Measurements from ENCODE around the gene PRPF38B. TPM values are rescaled to one million over a fixed set of nuclear protein-coding genes. Genes with fewer than 3 reads are reported as not detected.

PRPF38B gene
- total RNA-seq, 2 donors from 2014 or later: 76.3 to 104 TPM

- Mint-ChIP-seq H3K4me1 (ENCODE audit: low read depth in 2 of 2) (no peaks in the 10 kb centered on the region), H3K4me3 (no peak overlapping the region), H3K27ac (no peak overlapping the region), H3K36me3 (no peaks in the 10 kb centered on the region), H3K27me3 (peaks cover 0 to 2% of the 10 kb centered on the region in 2 donors), H3K9me3 (no peaks in the 10 kb centered on the region)
- DNase-seq (ENCODE audit: low spot score) (no peak), ATAC-seq (no peak)
These were observed 24.5 kb downstream of the PRPF38B start for GRCh38 chr1:108716437-108717230.

DNA sequence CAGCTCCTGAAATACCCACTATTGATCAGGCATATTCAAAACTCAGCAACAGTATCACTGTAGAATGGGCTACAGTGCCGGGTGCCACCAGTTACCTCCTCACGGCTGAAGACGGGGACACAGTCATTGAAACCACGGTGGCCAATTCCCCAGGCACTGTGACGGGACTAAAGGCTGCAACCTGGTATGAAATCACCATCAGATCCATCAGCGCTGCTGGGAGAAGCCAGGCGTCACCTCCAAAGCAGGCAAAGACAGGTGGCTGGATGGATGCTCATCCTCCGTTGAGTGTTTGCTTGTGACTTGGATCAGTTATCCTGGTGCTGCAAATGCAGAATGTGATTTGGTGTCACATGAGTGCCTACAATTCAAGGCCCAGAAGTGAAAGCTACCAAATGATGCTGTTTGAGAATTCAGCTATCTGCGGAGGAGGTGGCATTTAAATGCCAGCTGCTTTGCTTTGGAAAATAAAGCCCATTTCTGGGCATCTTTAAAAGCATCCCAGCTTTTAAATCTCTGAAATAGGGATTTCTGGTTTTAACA lies 25.7 kb downstream of the PRPF38B start:
- Mint-ChIP-seq H3K36me3 (no peaks in the 10 kb centered on the region), H3K4me3 (no peak overlapping the region), H3K4me1 (ENCODE audit: low read depth in 2 of 2) (no peaks in the 10 kb centered on the region), H3K27ac (no peak overlapping the region), H3K9me3 (no peaks in the 10 kb centered on the region), H3K27me3 (peaks cover 0 to 2% of the 10 kb centered on the region in 2 donors)
- no peak for DNase-seq (ENCODE audit: low spot score)
- no peak for ATAC-seq

DNA sequence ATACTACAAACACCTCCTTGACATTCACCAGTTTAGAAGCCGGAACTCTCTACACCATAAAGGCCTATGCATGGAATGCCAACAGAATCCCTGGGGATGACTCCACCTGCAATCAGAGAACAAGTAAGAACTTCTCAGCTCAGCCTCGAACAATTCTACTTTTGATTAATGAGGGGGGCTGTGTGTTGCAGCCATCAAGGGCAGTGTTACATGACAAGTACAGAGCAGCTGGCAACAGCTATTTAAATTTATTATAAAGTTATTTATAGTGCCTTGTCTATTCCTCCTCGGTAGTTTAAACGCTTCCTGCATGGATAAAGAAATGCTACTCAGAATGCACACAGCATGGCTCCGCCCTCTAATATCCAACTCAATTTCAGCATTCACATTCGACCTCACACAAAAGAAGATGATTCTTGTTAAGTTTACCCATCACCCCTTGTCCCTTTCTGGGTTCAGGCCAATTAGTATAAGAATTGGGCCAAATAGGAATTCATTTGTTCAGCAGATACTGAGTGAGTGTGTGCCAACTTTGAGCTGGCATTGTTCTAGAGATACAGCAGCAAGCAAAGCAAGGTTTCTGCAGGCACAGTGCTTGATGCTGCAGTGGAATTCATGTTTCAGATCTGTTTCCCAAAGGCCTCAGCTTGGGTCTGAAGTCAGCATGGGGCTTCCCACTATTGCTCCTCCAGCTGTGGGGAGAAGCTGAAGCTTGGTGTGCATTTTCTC lies 27.0 kb downstream of the PRPF38B start:
- ATAC-seq (no peak), DNase-seq (ENCODE audit: low spot score) (no peak)
- Mint-ChIP-seq H3K4me3 (no peak overlapping the region), H3K36me3 (no peaks in the 10 kb centered on the region), H3K4me1 (ENCODE audit: low read depth in 2 of 2) (no peaks in the 10 kb centered on the region), H3K9me3 (no peaks in the 10 kb centered on the region), H3K27ac (no peak overlapping the region), H3K27me3 (peaks cover 0 to 4% of the 10 kb centered on the region in 2 donors)

DNA sequence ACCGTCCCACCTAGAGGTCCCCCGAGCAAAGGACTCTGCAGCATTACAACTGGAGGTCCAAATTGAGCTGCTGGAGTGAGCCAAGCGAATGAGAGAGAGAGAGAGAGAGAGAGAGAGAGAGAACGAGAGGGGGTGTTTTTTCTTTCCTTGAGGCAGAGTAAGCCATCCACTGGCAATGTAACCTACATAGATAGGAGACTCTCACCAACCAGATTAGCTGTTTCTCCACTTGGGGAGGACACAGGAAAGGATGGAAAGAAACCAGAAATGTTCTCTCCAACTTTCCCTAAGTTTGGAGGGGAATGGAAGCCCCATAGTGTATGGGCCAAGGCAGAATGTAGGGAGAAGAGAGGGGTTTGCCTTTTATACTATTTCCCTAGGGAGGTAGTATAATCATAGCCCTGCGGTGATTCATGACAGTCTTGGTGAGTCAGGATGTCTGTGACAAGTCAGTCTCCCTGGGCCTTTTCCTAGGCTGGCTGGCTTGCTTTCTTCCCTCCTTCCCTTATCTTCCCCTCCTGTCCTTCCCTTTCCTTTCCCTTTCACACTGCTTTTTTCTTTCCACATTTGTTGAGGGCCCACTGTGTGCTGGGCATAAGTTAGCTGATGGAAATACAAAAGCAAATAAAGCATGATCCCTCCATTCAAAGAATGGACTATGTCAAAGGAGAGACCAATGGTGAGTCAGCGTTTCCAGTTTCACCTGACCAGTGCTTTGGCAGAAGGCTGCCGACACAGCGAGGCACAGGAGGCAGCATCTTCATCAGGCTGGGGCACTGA lies 27.7 kb downstream of the PRPF38B start:
- peaks cover 0 to 4% of the 10 kb centered on the region in 2 donors for H3K27me3 Mint-ChIP-seq
- H3K36me3 Mint-ChIP-seq: no peaks in the 10 kb centered on the region
- DNase-seq (ENCODE audit: low spot score): no peak
- no peak for ATAC-seq
- H3K4me1 Mint-ChIP-seq (ENCODE audit: low read depth in 2 of 2): no peaks in the 10 kb centered on the region
- no peaks in the 10 kb centered on the region for H3K9me3 Mint-ChIP-seq
- H3K27ac Mint-ChIP-seq: no peak overlapping the region
- H3K4me3 Mint-ChIP-seq: no peak overlapping the region

GRCh38 chr1:108722292-108722691 lies 30.2 kb downstream of the PRPF38B start:
- DNase-seq (ENCODE audit: low spot score) (no peak), ATAC-seq (no peak)
- Mint-ChIP-seq H3K9me3 (no peaks in the 10 kb centered on the region), H3K27ac (no peak overlapping the region), H3K36me3 (no peaks in the 10 kb centered on the region), H3K27me3 (peaks cover 0 to 2% of the 10 kb centered on the region in 2 donors), H3K4me3 (no peak overlapping the region), H3K4me1 (ENCODE audit: low read depth in 2 of 2) (no peaks in the 10 kb centered on the region)

GRCh38 chr1:108725906-108726305 lies 33.8 kb downstream of the PRPF38B start:
- H3K4me1 Mint-ChIP-seq (ENCODE audit: low read depth in 2 of 2): no peaks in the 10 kb centered on the region
- peaks cover 8 to 13% of the 10 kb centered on the region in 2 donors for H3K27me3 Mint-ChIP-seq
- H3K9me3 Mint-ChIP-seq: no peaks in the 10 kb centered on the region
- no peak overlapping the region for H3K4me3 Mint-ChIP-seq
- no peak for ATAC-seq
- H3K27ac Mint-ChIP-seq: no peak overlapping the region
- H3K36me3 Mint-ChIP-seq: no peaks in the 10 kb centered on the region
- no peak for DNase-seq (ENCODE audit: low spot score)

GRCh38 chr1:108728327-108728923 lies 36.3 kb downstream of the PRPF38B start:
- Mint-ChIP-seq H3K27me3 (peaks cover 11 to 13% of the 10 kb centered on the region in 2 donors), H3K36me3 (no peaks in the 10 kb centered on the region), H3K27ac (no peak overlapping the region), H3K4me3 (no peak overlapping the region), H3K4me1 (ENCODE audit: low read depth in 2 of 2) (no peaks in the 10 kb centered on the region), H3K9me3 (no peaks in the 10 kb centered on the region)
- DNase-seq (ENCODE audit: low spot score): no peak
- ATAC-seq: no peak

GRCh38 chr1:108729481-108729880 lies 37.4 kb downstream of the PRPF38B start:
- ATAC-seq (no peak), DNase-seq (ENCODE audit: low spot score) (no peak)
- Mint-ChIP-seq H3K27me3 (peaks cover 10 to 13% of the 10 kb centered on the region in 2 donors), H3K9me3 (no peaks in the 10 kb centered on the region), H3K27ac (no peak overlapping the region), H3K36me3 (no peaks in the 10 kb centered on the region), H3K4me1 (ENCODE audit: low read depth in 2 of 2) (no peaks in the 10 kb centered on the region), H3K4me3 (no peak overlapping the region)

DNA sequence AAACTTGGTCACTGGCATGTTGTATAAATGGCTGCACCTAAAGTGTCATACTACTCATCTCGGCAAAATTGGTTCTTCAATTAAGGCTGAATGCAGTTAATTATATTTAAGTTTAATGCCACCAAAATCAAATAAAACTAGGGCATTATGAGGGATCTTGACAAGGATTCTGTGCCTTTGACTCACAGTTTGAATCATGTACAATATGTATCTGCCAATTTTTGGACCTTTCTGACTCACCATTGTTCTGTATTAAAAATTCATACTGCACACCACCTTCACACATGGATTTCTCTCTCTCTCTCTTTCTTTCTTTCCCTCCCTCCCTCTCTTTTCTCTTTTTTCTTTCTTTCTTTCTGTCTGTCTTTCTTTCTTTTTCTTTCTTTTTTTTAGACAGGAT lies 40.3 kb downstream of the PRPF38B start:
- DNase-seq (ENCODE audit: low spot score) (no peak), ATAC-seq (no peak)
- no peaks in the 10 kb centered on the region for H3K4me1 Mint-ChIP-seq (ENCODE audit: low read depth in 2 of 2)
- H3K27me3 Mint-ChIP-seq: peaks cover 18 to 29% of the 10 kb centered on the region in 2 donors
- H3K36me3 Mint-ChIP-seq: no peaks in the 10 kb centered on the region
- no peak overlapping the region for H3K4me3 Mint-ChIP-seq
- H3K27ac Mint-ChIP-seq: no peak overlapping the region
- no peaks in the 10 kb centered on the region for H3K9me3 Mint-ChIP-seq

DNA sequence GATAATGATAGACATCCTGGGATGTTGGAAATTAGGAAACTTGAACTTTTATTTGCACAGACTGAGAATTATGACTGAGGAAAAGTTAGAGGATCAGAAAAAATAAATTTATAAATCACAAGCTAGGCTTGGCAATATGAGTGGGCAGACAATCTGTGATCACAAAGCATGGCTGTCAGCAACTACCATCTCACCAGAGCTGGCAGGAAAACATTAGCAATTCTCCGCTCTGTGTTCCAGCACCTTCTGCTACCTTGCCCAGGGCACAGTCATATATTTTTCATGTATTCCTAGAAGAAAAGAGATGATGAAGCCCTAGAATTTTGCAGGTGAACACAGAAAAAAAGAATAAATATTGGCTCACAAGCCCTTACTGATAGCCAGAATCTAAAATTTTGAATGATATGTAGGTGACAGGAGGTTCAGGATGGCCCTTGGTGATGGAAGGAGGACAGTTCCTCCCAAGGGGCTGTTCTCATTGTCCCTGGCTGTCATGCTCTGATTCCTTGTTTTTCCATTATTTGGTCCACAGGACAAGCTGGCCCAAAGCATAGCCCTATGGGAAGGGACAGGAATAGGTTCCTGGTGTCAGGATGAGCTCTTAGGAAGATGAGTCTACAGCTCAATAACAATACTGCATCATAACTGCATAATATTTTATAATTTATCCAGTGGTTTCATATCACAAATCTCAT lies 42.2 kb downstream of the PRPF38B start:
- Mint-ChIP-seq H3K36me3 (no peaks in the 10 kb centered on the region), H3K27ac (no peak overlapping the region), H3K4me1 (ENCODE audit: low read depth in 2 of 2) (no peaks in the 10 kb centered on the region), H3K9me3 (no peaks in the 10 kb centered on the region), H3K4me3 (no peak overlapping the region), H3K27me3 (peaks cover 18 to 23% of the 10 kb centered on the region in 2 donors)
- DNase-seq (ENCODE audit: low spot score) (no peak), ATAC-seq (no peak)

DNA sequence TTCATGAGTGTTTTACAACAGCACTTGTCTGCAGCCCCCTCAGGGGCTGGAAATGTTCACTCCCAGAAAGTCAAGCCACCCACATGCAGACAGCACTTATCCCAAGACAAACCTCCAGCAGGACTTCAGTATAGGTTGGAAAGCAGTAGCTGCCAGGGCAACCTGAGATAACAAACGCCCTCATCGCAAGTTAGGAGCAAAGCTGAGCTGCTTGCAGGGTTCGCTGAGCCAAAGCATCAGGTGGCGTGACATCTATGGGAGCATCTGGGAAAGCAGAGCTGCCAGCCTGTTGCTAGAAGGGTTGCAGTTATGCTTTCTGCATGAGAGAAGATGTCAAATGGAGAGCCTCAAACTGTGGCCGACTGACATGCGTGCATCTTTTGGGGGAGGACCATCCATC lies 50.1 kb downstream of the PRPF38B start:
- no peak for DNase-seq (ENCODE audit: low spot score)
- no peak overlapping the region for H3K4me3 Mint-ChIP-seq
- peaks cover 3% of the 10 kb centered on the region for H3K36me3 Mint-ChIP-seq
- no peak for ATAC-seq
- H3K27me3 Mint-ChIP-seq: peaks cover 0 to 7% of the 10 kb centered on the region in 2 donors
- no peak overlapping the region for H3K27ac Mint-ChIP-seq
- H3K9me3 Mint-ChIP-seq: no peaks in the 10 kb centered on the region
- H3K4me1 Mint-ChIP-seq (ENCODE audit: low read depth in 2 of 2): peaks cover 7 to 8% of the 10 kb centered on the region in 2 donors

DNA sequence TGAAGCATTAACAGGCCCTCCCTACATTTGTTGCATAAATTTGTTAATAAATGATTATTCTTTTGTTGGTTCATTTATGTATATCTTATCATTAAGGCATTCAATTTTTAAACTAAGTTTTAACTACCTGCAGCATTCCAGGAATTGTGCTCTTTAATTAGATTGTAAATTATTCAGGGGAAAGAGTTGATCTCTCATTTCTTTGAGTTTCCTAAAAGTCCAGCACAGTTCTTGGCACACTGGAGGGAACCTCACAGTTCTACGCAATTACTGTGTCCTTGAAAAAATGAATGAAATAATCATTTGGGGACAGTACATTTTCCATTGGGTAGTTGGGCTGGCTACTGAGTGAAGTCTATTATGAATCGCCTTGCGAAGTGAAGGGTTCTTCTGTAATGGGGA lies 53.9 kb downstream of the PRPF38B start:
- ATAC-seq (no peak), DNase-seq (ENCODE audit: low spot score) (no peak)
- Mint-ChIP-seq H3K4me3 (peak overlapping the region; percentile 100), H3K9me3 (no peaks in the 10 kb centered on the region), H3K4me1 (ENCODE audit: low read depth in 2 of 2) (peaks cover 23 to 33% of the 10 kb centered on the region in 2 donors), H3K36me3 (peaks cover 14% of the 10 kb centered on the region), H3K27me3 (peaks cover 0 to 7% of the 10 kb centered on the region in 2 donors), H3K27ac (peak overlapping the region; percentile 95 to 96)

Measured in natural killer cell treated with Interleukin-12 subunit alpha and Interleukin-12 subunit beta and Interleukin-15 and Interleukin-18, amount 100 ng/mL, for 72 hours (primary cell).